Psoas muscle (tissue), 8 donors: ENCODE measurements around the gene WWTR1. TPM values are rescaled to one million over a fixed set of nuclear protein-coding genes. Genes with fewer than 3 reads are reported as not detected.

Experiments
- ATAC-seq, 4 donors: fragments of 200-7000 bp; cut with Tn5 transposase; one replicate each; pipeline ENCODE4 v1.9.1; 2020; ENCODE audit warnings: moderate library complexity in 3 of 4, mild to moderate bottlenecking in 2 of 4
- DNase-seq, 2 donors: peaks; one replicate each; pipeline ENCODE4 v3.0.0-alpha.2; 2020
- H3K27ac ChIP-seq: fragments of 200-600 bp; one replicate; pipeline ENCODE4 v1.8.0; 2022
- H3K27me3 ChIP-seq, 3 donors: fragments of 200-600 bp in 1 of 3; one replicate each; pipeline versions ENCODE4 v1.6.1 to v1.8.0; 2013 to 2022; ENCODE audit warnings: low read length in 2 of 3, mild to moderate bottlenecking in 2 of 3, moderate library complexity in 1 of 3; ENCODE audit not compliant: insufficient read depth in 3 of 3
- H3K36me3 ChIP-seq, 2 donors: fragments of 200-600 bp in 1 of 2; one replicate each; pipeline versions ENCODE4 v1.6.1 to v1.8.0; 2013 to 2022; ENCODE audit warnings: low read depth in 1 of 2, mild to moderate bottlenecking in 1 of 2, moderate library complexity in 1 of 2; ENCODE audit not compliant: insufficient read depth in 1 of 2
- H3K4me1 ChIP-seq: fragments of 200-600 bp; one replicate; pipeline ENCODE4 v1.8.0; 2022
- H3K4me3 ChIP-seq: fragments of 200-600 bp; one replicate; pipeline ENCODE4 v1.8.0; 2022; ENCODE audit warnings: mild to moderate bottlenecking
- H3K9me3 ChIP-seq: fragments of 200-600 bp; one replicate; pipeline ENCODE4 v1.8.0; 2022
- WGBS, 3 donors: extraction: QIAGEN DNeasy Blood & Tissue Kit; methylation state at CpG; one replicate each; pipeline versions ENCODE4 v1.1.6 to v1.1.7; 2013; 5-methylcytosine and 5-hydroxymethylcytosine counted together
- intact Hi-C, 2 donors: fragments of 100-400 bp; cut with DNase I; formaldehyde crosslinking; loops; one replicate each; pipeline versions ENCODE4 v1.11.0 to v1.14.2; 2022
- polyA plus RNA-seq, 3 donors: library from polyadenylated mRNA; stranded (reverse); fragments of 200-250 nt; gene quantifications; one replicate each; pipeline ENCODE4 v1.2.3, GENCODE V29; 2013
- total RNA-seq, 4 donors: library from RNA; stranded (reverse); fragmentation: NEBNext Ultra II Directional in 2 of 4; extraction: Animal tissue kit (Norgen Biotek cat#: 25700) in 2 of 4; gene quantifications; one replicate each; pipeline versions ENCODE4 v1.2.1 to v1.2.4, GENCODE V29; 2021 to 2023
- TF ChIP-seq, protein P1 (sequence below): fragments of 200-600 bp; IDR thresholded peaks from one replicate; pipeline ENCODE4 v1.8.0; 2022; ENCODE audit warnings: antibody characterized with exemption
- donor health status: healthy with polysubstance abuse.
- donor health status: DM: no; HTN: no; CAD: no; lungs with moderate emphysema.
- donor health status: Bipolar disorder and iron deficiency.
- donor health status: healthy.
- donor health status: DM: yes; HTN: yes; CAD: no.
- donor health status: DM: no; HTN: no; CAD: no.
- donor health status: DM: no; HTN: no; CAD: no.
- donor health status: DM: yes; HTN: yes; CAD: no.

The WWTR1 gene
- total and polyA plus RNA-seq, 7 donors: 6.7 to 53.5 (median 24.7) TPM

GRCh38 chr3:149658744-149659497 lies 1.1 kb upstream of the WWTR1 start:
- Histone ChIP-seq H3K27ac (peak overlapping the region; percentile 90), H3K27me3 (no peaks in the 10 kb centered on the region), H3K4me1 (peaks cover 20% of the 10 kb centered on the region), H3K4me3 (peak overlapping the region; percentile 86), H3K36me3 (peaks cover 0 to 3% of the 10 kb centered on the region in 2 donors), H3K9me3 (no peaks in the 10 kb centered on the region)
- TF ChIP-seq, protein P1, sequence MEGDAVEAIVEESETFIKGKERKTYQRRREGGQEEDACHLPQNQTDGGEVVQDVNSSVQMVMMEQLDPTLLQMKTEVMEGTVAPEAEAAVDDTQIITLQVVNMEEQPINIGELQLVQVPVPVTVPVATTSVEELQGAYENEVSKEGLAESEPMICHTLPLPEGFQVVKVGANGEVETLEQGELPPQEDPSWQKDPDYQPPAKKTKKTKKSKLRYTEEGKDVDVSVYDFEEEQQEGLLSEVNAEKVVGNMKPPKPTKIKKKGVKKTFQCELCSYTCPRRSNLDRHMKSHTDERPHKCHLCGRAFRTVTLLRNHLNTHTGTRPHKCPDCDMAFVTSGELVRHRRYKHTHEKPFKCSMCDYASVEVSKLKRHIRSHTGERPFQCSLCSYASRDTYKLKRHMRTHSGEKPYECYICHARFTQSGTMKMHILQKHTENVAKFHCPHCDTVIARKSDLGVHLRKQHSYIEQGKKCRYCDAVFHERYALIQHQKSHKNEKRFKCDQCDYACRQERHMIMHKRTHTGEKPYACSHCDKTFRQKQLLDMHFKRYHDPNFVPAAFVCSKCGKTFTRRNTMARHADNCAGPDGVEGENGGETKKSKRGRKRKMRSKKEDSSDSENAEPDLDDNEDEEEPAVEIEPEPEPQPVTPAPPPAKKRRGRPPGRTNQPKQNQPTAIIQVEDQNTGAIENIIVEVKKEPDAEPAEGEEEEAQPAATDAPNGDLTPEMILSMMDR: no peak
- intact Hi-C loops: loop anchor here (5.0 to 10.0 kb wide), 5 partner anchors 53 to 127 kb away; no protein-coding TSS in a partner anchor
- DNase-seq: peak in 1 of 2 donors; percentile 59
- peak; percentile 11 to 32 (median 14) for ATAC-seq
- 23 to 35% (median 29%) methylated on average over 24 of the region's 24 CpGs for WGBS, 3 donors

DNA sequence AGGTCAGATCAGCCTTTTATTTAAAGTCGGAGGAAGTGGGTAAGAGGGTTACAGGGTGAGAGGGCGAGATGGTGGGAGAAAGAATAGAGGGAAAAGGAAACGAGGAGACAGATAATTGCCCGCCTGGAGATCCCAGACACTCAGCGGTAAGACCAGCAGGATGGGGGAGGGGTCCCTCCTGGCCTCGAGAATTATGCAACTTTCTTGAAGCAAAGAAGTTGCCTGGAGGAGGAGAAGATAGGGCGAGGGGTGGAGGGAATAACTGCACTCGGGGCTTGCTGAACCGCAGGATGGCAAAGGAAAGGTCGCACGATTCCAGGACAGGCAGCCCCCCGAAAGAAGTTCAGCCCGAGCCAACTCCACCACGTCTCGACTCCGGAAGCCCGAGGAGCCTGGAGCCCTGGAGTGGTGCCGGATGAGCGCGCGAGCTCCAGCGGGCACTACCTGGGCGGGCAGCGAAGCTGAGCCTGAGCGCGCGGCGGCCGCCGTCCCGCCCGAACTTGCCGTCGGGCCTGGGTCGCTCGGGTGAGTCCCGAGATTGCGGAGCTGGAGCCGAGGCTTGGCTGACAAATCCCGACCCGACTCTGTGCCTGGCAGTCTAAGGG lies 402 bp downstream of the WWTR1 start:
- Histone ChIP-seq H3K36me3 (peaks cover 0 to 14% of the 10 kb centered on the region in 2 donors), H3K9me3 (no peaks in the 10 kb centered on the region), H3K4me3 (peak overlapping the region; percentile 86), H3K4me1 (peaks cover 23% of the 10 kb centered on the region), H3K27me3 (no peaks in the 10 kb centered on the region), H3K27ac (peak overlapping the region; percentile 90)
- WGBS, 3 donors: 0% methylated on average over 39 to 41 of the region's 41 CpGs
- ATAC-seq: peak; percentile 53 to 77 (median 62)
- DNase-seq: peak; percentile 64 to 78
- intact Hi-C loops: loop anchor here (5.0 to 10.0 kb wide), 5 partner anchors 55 to 125 kb away; no protein-coding TSS in a partner anchor
- TF ChIP-seq, protein P1: no peak

DNA sequence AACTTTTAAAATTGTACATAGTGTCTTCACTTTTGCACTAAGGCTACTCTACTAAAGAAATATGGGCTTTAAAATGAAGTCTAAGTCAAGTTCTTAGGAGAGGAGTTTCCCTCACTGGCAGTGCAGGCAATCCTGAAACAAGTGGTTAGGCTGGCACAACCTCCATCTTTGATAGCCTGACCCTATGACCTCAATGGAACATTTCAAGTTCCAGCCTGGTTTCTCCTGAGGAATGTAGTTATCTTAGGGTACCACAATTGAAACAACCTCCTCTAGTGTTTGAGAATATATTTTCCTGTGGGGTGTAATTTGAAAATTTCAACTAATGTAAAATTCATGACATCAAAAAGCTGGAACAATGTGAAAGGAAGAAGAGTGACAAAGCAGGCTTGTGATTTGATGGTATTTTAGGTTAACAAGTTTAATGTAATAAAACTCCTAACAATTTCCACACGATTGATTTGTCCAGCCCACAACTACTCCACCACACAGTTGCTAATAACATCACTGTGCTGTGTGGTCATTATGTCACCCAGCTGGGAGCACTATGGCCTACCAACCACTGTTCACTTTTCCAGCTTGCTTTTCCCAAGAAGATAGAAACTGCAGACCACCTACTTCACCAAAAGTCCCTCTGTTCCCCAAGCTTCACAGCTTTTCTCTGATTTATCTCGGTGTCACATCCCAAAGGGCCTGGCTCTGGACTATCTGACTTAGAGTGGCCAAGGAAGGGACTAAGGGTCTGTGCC lies 1.8 kb downstream of the WWTR1 start:
- Histone ChIP-seq H3K4me3 (peak overlapping the region; percentile 86), H3K36me3 (peaks cover 0 to 20% of the 10 kb centered on the region in 2 donors), H3K9me3 (no peaks in the 10 kb centered on the region), H3K4me1 (peaks cover 27% of the 10 kb centered on the region), H3K27me3 (no peaks in the 10 kb centered on the region), H3K27ac (peak overlapping the region; percentile 90)
- DNase-seq (no peak), ATAC-seq (no peak)
- 9 to 15% (median 9%) methylated on average over 2 of the region's 2 CpGs for WGBS, 3 donors
- TF ChIP-seq, protein P1: no peak
- intact Hi-C loops: loop anchor here (5.0 to 10.0 kb wide), 5 partner anchors 56 to 124 kb away; no protein-coding TSS in a partner anchor

- no peak for DNase-seq
- Histone ChIP-seq H3K27me3 (no peaks in the 10 kb centered on the region), H3K9me3 (no peaks in the 10 kb centered on the region), H3K27ac (peak overlapping the region; percentile 44), H3K4me1 (peaks cover 24% of the 10 kb centered on the region), H3K4me3 (peak overlapping the region; percentile 86), H3K36me3 (peaks cover 0 to 30% of the 10 kb centered on the region in 2 donors)
- TF ChIP-seq, protein P1: no peak
- intact Hi-C loops: loop anchor here in 1 of 2 donors (10.0 kb wide), 1 partner anchor 119 kb away; no protein-coding TSS in a partner anchor
- no peak for ATAC-seq
Measured at GRCh38 chr3:149654188-149654601, 3.6 kb downstream of the WWTR1 start.
